ENCODE results near the gene CCDC85C. TPM values are rescaled to one million over a fixed set of nuclear protein-coding genes. Genes with fewer than 3 reads are reported as not detected.

Gene CCDC85C
- total and polyA plus RNA-seq, 2 experiments from 2014 or later = 4.5 to 24.9 TPM

GRCh38 chr14:99562856-99563748 lies 40.9 kb downstream of the CCDC85C start:
- peaks cover 62% of the 10 kb centered on the region for H3K4me1 Mint-ChIP-seq
- no peaks in the 10 kb centered on the region for H3K27me3 ChIP-seq (ENCODE audit: insufficient read depth)
- H3K27ac Mint-ChIP-seq = peak overlapping the region; percentile 75
- no peak overlapping the region; the same call in 2 of the 3 replicates for H3K4me3 Mint-ChIP-seq
- H4K20me1 ChIP-seq (replicated peaks; ENCODE audit: insufficient read depth) = peaks cover 2% of the 10 kb centered on the region; the same call in 1 of the 2 replicates
- peaks cover 8% of the 10 kb centered on the region; the same call in 2 of the 3 replicates for H3K36me3 Mint-ChIP-seq (ENCODE audit: low read depth)
- H3K4me3 ChIP-seq = no peak overlapping the region
- peaks cover 60% of the 10 kb centered on the region for H3K79me2 ChIP-seq (replicated peaks; ENCODE audit: insufficient read depth)
- peak overlapping the region; percentile 66; the same call in 1 of the 2 replicates for H3K4me2 ChIP-seq
- no peaks in the 10 kb centered on the region for H3K9me2 ChIP-seq (ENCODE audit: insufficient read depth)
- H3K27me3 Mint-ChIP-seq (ENCODE audit: insufficient read depth, low read depth, poor library complexity) = peaks cover 17% of the 10 kb centered on the region
- ATAC-seq (peak; percentile 91), DNase-seq (ENCODE audit: low spot score) (peak; percentile 96)
- peak overlapping the region; percentile 39; the same call in 1 of the 2 replicates for H3K27ac ChIP-seq (ENCODE audit: low read depth)
- H2AFZ ChIP-seq = no peak overlapping the region
- peak; percentile 27; the same call in 1 of the 2 replicates for TF ChIP-seq POLR2AphosphoS5 (IDR thresholded peaks at IDR 0.05; ENCODE audit: low read depth)
- no peak for TF ChIP-seq JUNB (IDR thresholded peaks at IDR 0.05; ENCODE audit: unreplicated experiment)
- peak; percentile 38 to 82 for TF ChIP-seq CTCF (conservative IDR thresholded peaks at IDR 0.05; ENCODE audit: low read depth in 2 of 2)
- TF ChIP-seq, protein P1, sequence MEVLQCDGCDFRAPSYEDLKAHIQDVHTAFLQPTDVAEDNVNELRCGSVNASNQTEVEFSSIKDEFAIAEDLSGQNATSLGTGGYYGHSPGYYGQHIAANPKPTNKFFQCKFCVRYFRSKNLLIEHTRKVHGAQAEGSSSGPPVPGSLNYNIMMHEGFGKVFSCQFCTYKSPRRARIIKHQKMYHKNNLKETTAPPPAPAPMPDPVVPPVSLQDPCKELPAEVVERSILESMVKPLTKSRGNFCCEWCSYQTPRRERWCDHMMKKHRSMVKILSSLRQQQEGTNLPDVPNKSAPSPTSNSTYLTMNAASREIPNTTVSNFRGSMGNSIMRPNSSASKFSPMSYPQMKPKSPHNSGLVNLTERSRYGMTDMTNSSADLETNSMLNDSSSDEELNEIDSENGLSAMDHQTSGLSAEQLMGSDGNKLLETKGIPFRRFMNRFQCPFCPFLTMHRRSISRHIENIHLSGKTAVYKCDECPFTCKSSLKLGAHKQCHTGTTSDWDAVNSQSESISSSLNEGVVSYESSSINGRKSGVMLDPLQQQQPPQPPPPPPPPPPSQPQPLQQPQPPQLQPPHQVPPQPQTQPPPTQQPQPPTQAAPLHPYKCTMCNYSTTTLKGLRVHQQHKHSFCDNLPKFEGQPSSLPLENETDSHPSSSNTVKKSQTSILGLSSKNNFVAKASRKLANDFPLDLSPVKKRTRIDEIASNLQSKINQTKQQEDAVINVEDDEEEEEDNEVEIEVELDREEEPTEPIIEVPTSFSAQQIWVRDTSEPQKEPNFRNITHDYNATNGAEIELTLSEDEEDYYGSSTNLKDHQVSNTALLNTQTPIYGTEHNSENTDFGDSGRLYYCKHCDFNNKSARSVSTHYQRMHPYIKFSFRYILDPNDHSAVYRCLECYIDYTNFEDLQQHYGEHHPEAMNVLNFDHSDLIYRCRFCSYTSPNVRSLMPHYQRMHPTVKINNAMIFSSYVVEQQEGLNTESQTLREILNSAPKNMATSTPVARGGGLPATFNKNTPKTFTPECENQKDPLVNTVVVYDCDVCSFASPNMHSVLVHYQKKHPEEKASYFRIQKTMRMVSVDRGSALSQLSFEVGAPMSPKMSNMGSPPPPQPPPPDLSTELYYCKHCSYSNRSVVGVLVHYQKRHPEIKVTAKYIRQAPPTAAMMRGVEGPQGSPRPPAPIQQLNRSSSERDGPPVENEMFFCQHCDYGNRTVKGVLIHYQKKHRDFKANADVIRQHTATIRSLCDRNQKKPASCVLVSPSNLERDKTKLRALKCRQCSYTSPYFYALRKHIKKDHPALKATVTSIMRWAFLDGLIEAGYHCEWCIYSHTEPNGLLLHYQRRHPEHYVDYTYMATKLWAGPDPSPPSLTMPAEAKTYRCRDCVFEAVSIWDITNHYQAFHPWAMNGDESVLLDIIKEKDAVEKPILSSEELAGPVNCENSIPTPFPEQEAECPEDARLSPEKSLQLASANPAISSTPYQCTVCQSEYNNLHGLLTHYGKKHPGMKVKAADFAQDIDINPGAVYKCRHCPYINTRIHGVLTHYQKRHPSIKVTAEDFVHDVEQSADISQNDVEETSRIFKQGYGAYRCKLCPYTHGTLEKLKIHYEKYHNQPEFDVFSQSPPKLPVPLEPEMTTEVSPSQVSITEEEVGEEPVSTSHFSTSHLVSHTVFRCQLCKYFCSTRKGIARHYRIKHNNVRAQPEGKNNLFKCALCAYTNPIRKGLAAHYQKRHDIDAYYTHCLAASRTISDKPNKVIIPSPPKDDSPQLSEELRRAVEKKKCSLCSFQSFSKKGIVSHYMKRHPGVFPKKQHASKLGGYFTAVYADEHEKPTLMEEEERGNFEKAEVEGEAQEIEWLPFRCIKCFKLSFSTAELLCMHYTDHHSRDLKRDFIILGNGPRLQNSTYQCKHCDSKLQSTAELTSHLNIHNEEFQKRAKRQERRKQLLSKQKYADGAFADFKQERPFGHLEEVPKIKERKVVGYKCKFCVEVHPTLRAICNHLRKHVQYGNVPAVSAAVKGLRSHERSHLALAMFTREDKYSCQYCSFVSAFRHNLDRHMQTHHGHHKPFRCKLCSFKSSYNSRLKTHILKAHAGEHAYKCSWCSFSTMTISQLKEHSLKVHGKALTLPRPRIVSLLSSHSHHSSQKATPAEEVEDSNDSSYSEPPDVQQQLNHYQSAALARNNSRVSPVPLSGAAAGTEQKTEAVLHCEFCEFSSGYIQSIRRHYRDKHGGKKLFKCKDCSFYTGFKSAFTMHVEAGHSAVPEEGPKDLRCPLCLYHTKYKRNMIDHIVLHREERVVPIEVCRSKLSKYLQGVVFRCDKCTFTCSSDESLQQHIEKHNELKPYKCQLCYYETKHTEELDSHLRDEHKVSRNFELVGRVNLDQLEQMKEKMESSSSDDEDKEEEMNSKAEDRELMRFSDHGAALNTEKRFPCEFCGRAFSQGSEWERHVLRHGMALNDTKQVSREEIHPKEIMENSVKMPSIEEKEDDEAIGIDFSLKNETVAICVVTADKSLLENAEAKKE (CRISPR knock-in tag; IDR thresholded peaks at IDR 0.05) = no peak
- no peak for TF ChIP-seq NANOG (IDR thresholded peaks at IDR 0.05; ENCODE audit: borderline replicate concordance)
- TF ChIP-seq CREB1 (CRISPR knock-in tag; IDR thresholded peaks at IDR 0.05; ENCODE audit: low read depth) = no peak
- peaks cover 15% of the 10 kb centered on the region for H3K4me1 ChIP-seq (ENCODE audit: insufficient read depth)
- H3F3A ChIP-seq (replicated peaks; ENCODE audit: low read depth) = 0 out of 2 replicates have a peak, but pooled peaks cover 5% of the 10 kb centered on the region
- peaks cover 5% of the 10 kb centered on the region; the same call in 1 of the 3 replicates for H3K9me3 Mint-ChIP-seq
- H3K36me3 ChIP-seq (ENCODE audit: insufficient read depth) = no peaks in the 10 kb centered on the region
